IMR-90 (cell line): ENCODE measurements around the gene DHX57.

Experiments
- TF ChIP-seq, protein P1 (sequence below): conservative IDR thresholded peaks from 2 replicates; pipeline ENCODE4 v1.5.1; 2012; ENCODE audit warnings: mild to moderate bottlenecking, low read depth, low read length, improper control_type of control experiment
- TF ChIP-seq, protein P2 (sequence below): fragments of 150-350 bp; IDR thresholded peaks from 2 replicates; pipeline ENCODE4 v1.6.1; 2016; ENCODE audit warnings: low read depth, mild to moderate bottlenecking, low read length, moderate library complexity, borderline replicate concordance

DNA sequence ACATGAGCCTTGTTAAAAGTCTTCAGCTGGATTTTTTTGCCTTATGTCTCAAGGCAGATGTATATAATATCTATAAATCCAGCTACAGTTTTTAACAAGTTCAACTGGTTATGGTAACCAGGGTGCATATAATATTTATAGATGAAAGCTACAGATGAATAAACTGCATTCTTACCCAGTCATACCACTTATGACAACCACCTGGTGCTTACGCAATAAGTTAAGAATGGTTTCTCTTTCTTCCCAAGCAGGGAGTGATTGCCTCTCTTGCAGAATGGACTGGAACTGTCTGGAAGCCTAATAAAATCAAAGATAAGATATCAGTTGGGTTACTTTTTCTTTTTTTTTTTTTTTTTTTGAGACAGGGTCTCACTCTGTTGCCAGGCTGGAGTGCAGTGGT lies 19.6 kb downstream of the DHX57 start:
- TF ChIP-seq, protein P1, sequence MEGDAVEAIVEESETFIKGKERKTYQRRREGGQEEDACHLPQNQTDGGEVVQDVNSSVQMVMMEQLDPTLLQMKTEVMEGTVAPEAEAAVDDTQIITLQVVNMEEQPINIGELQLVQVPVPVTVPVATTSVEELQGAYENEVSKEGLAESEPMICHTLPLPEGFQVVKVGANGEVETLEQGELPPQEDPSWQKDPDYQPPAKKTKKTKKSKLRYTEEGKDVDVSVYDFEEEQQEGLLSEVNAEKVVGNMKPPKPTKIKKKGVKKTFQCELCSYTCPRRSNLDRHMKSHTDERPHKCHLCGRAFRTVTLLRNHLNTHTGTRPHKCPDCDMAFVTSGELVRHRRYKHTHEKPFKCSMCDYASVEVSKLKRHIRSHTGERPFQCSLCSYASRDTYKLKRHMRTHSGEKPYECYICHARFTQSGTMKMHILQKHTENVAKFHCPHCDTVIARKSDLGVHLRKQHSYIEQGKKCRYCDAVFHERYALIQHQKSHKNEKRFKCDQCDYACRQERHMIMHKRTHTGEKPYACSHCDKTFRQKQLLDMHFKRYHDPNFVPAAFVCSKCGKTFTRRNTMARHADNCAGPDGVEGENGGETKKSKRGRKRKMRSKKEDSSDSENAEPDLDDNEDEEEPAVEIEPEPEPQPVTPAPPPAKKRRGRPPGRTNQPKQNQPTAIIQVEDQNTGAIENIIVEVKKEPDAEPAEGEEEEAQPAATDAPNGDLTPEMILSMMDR, result no peak
- TF ChIP-seq, protein P2, sequence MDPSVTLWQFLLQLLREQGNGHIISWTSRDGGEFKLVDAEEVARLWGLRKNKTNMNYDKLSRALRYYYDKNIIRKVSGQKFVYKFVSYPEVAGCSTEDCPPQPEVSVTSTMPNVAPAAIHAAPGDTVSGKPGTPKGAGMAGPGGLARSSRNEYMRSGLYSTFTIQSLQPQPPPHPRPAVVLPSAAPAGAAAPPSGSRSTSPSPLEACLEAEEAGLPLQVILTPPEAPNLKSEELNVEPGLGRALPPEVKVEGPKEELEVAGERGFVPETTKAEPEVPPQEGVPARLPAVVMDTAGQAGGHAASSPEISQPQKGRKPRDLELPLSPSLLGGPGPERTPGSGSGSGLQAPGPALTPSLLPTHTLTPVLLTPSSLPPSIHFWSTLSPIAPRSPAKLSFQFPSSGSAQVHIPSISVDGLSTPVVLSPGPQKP, result no peak
